H1 (cell line): ENCODE data around the gene ZIC1. TPM values are rescaled to one million over a fixed set of nuclear protein-coding genes. Genes with fewer than 3 reads are reported as not detected.
A peak's percentile ranks its signal among the peaks of the same experiment; 100 is the strongest.

Experiments
- CTCF ChIA-PET: fragments of 300-600 bp; sonication (Branson Sonifier 250); formaldehyde crosslinking; loops from one replicate; lab custom pipeline; 2021; ENCODE audit not compliant: partially characterized antibody; lab: Charles Lee
- POLR2A ChIA-PET: fragments of 300-600 bp; sonication (Branson Sonifier 250); formaldehyde crosslinking; loops from one replicate; lab custom pipeline; 2021; ENCODE audit warnings: inconsistent platforms; ENCODE audit not compliant: partially characterized antibody; lab: Charles Lee
- DNase-seq, 2 experiments: peaks; one replicate each; pipeline versions ENCODE4 v3.0.0 to v3.0.0-alpha.2; 2010 to 2022; ENCODE audit warnings: low spot score in 2 of 2, low read depth in 1 of 2, mixed read lengths in 1 of 2
- FAIRE-seq: peaks from 2 replicates; lab custom pipeline; 2011; peaks lifted over from hg19 to GRCh38; lab: Jason Lieb, UNC
- H2AFZ ChIP-seq: 2 replicates; pipeline ENCODE4 v1.8.1; 2012; ENCODE audit warnings: low read length, inconsistent platforms
- H2AK5ac ChIP-seq: 2 replicates; pipeline ENCODE4 v1.6.1; 2013; ENCODE audit warnings: low read depth, low read length
- H2BK120ac ChIP-seq: replicated peaks from 2 replicates; pipeline ENCODE3; 2013; ENCODE audit warnings: low read depth, low read length, inconsistent platforms
- H2BK12ac ChIP-seq: 2 replicates; pipeline ENCODE4 v1.6.1; 2013; ENCODE audit warnings: low read depth, low read length
- H2BK15ac ChIP-seq: 2 replicates; pipeline ENCODE4 v1.6.1; 2013; ENCODE audit warnings: low read length
- H2BK20ac ChIP-seq: 2 replicates; pipeline ENCODE4 v1.6.1; 2013; ENCODE audit warnings: low read length
- H2BK5ac ChIP-seq: 2 replicates; pipeline ENCODE4 v1.6.1; 2013; ENCODE audit warnings: low read depth, low read length
- H3K14ac ChIP-seq: 2 replicates; pipeline ENCODE4 v1.6.1; 2013; ENCODE audit warnings: inconsistent platforms; ENCODE audit not compliant: insufficient read length
- H3K18ac ChIP-seq: 2 replicates; pipeline ENCODE4 v1.6.1; 2013; ENCODE audit warnings: low read length; ENCODE audit errors: extremely low read depth
- H3K23ac ChIP-seq: 2 replicates; pipeline ENCODE4 v1.6.1; 2013; ENCODE audit warnings: inconsistent platforms; ENCODE audit not compliant: insufficient read length
- H3K23me2 ChIP-seq: 2 replicates; pipeline ENCODE4 v1.6.1; 2013; ENCODE audit warnings: low read depth, low read length
- H3K27ac ChIP-seq: 2 replicates; pipeline ENCODE4 v1.6.1; 2011; ENCODE audit warnings: low read depth, low read length, inconsistent platforms
- H3K27me3 ChIP-seq, 4 experiments: replicated peaks in 1 of 4; 1 replicate in 1 of 4; 2 replicates in 3 of 4; pipeline versions ENCODE4 v1.6.1 to v1.8.1; 2011 to 2013; ENCODE audit warnings: low read length in 3 of 4, mild to moderate bottlenecking in 3 of 4, inconsistent platforms in 2 of 4, mixed read lengths in 2 of 4, moderate library complexity in 1 of 4; ENCODE audit not compliant: control insufficient read depth in 3 of 4, insufficient read depth in 3 of 4; ENCODE audit errors: extremely low read depth in 1 of 4
- H3K36me3 ChIP-seq, 4 experiments: 2 replicates each; pipeline versions ENCODE4 v1.6.1 to v1.8.1; 2011 to 2013; ENCODE audit warnings: mild to moderate bottlenecking in 4 of 4, low read length in 3 of 4, moderate library complexity in 2 of 4, control low read depth in 1 of 4, inconsistent platforms in 1 of 4; ENCODE audit not compliant: insufficient read depth in 4 of 4, control insufficient read depth in 2 of 4
- H3K4ac ChIP-seq: replicated peaks from 2 replicates; pipeline ENCODE3; 2013; ENCODE audit warnings: low read length, low read depth, mixed read lengths, inconsistent platforms; ENCODE audit not compliant: insufficient read length
- H3K4me1 ChIP-seq, 4 experiments: replicated peaks in 1 of 4; 1 replicate in 1 of 4; 2 replicates in 3 of 4; pipeline versions ENCODE4 v1.6.1 to v1.8.1; 2011 to 2013; ENCODE audit warnings: low read length in 3 of 4, inconsistent platforms in 2 of 4, mixed read lengths in 1 of 4; ENCODE audit not compliant: insufficient read depth in 4 of 4, control insufficient read depth in 3 of 4
- H3K4me2 ChIP-seq, 2 experiments: 2 replicates each; pipeline versions ENCODE4 v1.6.1 to v1.8.1; 2011 to 2013; ENCODE audit warnings: low read depth in 2 of 2, low read length in 2 of 2, control low read depth in 1 of 2, inconsistent platforms in 1 of 2, mild to moderate bottlenecking in 1 of 2; ENCODE audit not compliant: insufficient read depth in 1 of 2
- H3K4me3 ChIP-seq, 4 experiments: fragments of 200-600, 300-600 bp in 1 of 4; sonication (generic), shearing (Covaris generic), sonication (Bioruptor Twin) in 1 of 4; 2 replicates each; pipeline versions ENCODE4 v1.5.1 to v1.8.1; 2011 to 2016; ENCODE audit warnings: low read length in 4 of 4, low read depth in 3 of 4, control low read depth in 2 of 4, inconsistent platforms in 2 of 4, mild to moderate bottlenecking in 2 of 4, mixed read lengths in 1 of 4, moderate library complexity in 1 of 4; ENCODE audit not compliant: insufficient read depth in 2 of 4; ENCODE audit errors: extremely low read depth in 1 of 4
- H3K56ac ChIP-seq: replicated peaks from 2 replicates; pipeline ENCODE3; 2013; ENCODE audit warnings: low read depth, mild to moderate bottlenecking, mixed read lengths, low read length, inconsistent platforms; ENCODE audit not compliant: insufficient read length
- H3K79me1 ChIP-seq: 2 replicates; pipeline ENCODE4 v1.6.1; 2013; ENCODE audit warnings: low read depth, low read length, control low read depth
- H3K79me2 ChIP-seq, 2 experiments: 2 replicates each; pipeline versions ENCODE4 v1.6.1 to v1.8.1; 2012 to 2013; ENCODE audit warnings: low read length in 2 of 2, mild to moderate bottlenecking in 2 of 2, inconsistent platforms in 1 of 2; ENCODE audit not compliant: insufficient read depth in 2 of 2, control insufficient read depth in 1 of 2
- H3K9ac ChIP-seq, 4 experiments: replicated peaks in 1 of 4; 1 replicate in 1 of 4; 2 replicates in 3 of 4; pipeline versions ENCODE4 v1.6.1 to v1.8.1; 2011 to 2013; ENCODE audit warnings: low read depth in 3 of 4, low read length in 3 of 4, control low read depth in 2 of 4, mild to moderate bottlenecking in 2 of 4, moderate library complexity in 2 of 4, inconsistent platforms in 1 of 4; ENCODE audit errors: extremely low read depth in 1 of 4
- H3K9me3 ChIP-seq, 2 experiments: 2 replicates each; pipeline versions ENCODE4 v1.6.1 to v1.8.1; 2012 to 2013; ENCODE audit warnings: mild to moderate bottlenecking in 2 of 2, moderate library complexity in 2 of 2, control low read depth in 1 of 2, inconsistent platforms in 1 of 2, low read depth in 1 of 2, low read length in 1 of 2, mixed read lengths in 1 of 2; ENCODE audit not compliant: insufficient read depth in 2 of 2
- H4K20me1 ChIP-seq, 2 experiments: replicated peaks in 1 of 2; 2 replicates each; pipeline versions ENCODE3 to v1.8.1; 2011 to 2013; ENCODE audit warnings: inconsistent platforms in 2 of 2, low read length in 2 of 2, mild to moderate bottlenecking in 1 of 2; ENCODE audit not compliant: insufficient read depth in 2 of 2, control insufficient read depth in 1 of 2
- H4K5ac ChIP-seq: 2 replicates; pipeline ENCODE4 v1.6.1; 2013; ENCODE audit warnings: low read length, low read depth, mixed read lengths, inconsistent platforms; ENCODE audit not compliant: insufficient read length
- H4K8ac ChIP-seq: 2 replicates; pipeline ENCODE4 v1.8.0; 2013; ENCODE audit warnings: mild to moderate bottlenecking, moderate library complexity, low read length, inconsistent platforms; ENCODE audit not compliant: insufficient read depth; ENCODE audit errors: extremely low read depth
- H4K91ac ChIP-seq: replicated peaks from 2 replicates; pipeline ENCODE3; 2013; ENCODE audit warnings: low read length, mixed read lengths, inconsistent platforms; ENCODE audit not compliant: insufficient read length
- CTBP2 ChIP-seq: IDR thresholded peaks from 2 replicates; pipeline ENCODE4 v1.7.0; 2011; ENCODE audit warnings: borderline replicate concordance, mild to moderate bottlenecking, moderate library complexity, mixed read lengths, low read length; ENCODE audit not compliant: insufficient read depth, insufficient read length
- EP300 ChIP-seq, 2 experiments: IDR thresholded peaks; 1 replicate in 1 of 2; 2 replicates in 1 of 2; pipeline ENCODE4 v1.6.1; 2011 to 2012; ENCODE audit warnings: low read depth in 2 of 2, low read length in 2 of 2, mild to moderate bottlenecking in 2 of 2, borderline replicate concordance in 1 of 2, inconsistent platforms in 1 of 2, moderate library complexity in 1 of 2
- EZH2 ChIP-seq: fragments of 200-600 bp; sonication (generic); IDR thresholded peaks from 2 replicates; pipeline ENCODE4 v1.7.1; 2012; ENCODE audit warnings: low read depth, mild to moderate bottlenecking, moderate library complexity, low read length, inconsistent platforms; ENCODE audit not compliant: severe bottlenecking
- NANOG ChIP-seq: IDR thresholded peaks from 2 replicates; pipeline ENCODE4 v1.6.1; 2011; ENCODE audit warnings: low read length, low read depth, mild to moderate bottlenecking, inconsistent platforms; ENCODE audit not compliant: insufficient read depth, poor library complexity, severe bottlenecking
- RNF2 ChIP-seq: fragments of 200-900, 300-1000 bp; sonication (generic); IDR thresholded peaks from 2 replicates; pipeline ENCODE4 v1.7.1; 2016; ENCODE audit warnings: borderline replicate concordance, low read depth, mild to moderate bottlenecking, antibody characterized with exemption, low read length; ENCODE audit not compliant: poor library complexity, severe bottlenecking; ENCODE audit errors: missing control alignments
- SUZ12 ChIP-seq: fragments of 200-600 bp; sonication (generic); IDR thresholded peaks from 2 replicates; pipeline ENCODE4 v1.6.1; 2012; ENCODE audit warnings: mild to moderate bottlenecking, inconsistent platforms, low read length, moderate library complexity, mixed read lengths
- WGBS, 2 experiments: shearing (Covaris generic) in 1 of 2; methylation state at CpG; one replicate each; pipeline versions ENCODE4 v1.1.6 to v1.1.7; 2013 to 2015; ENCODE audit warnings: low lambda C conversion rate in 2 of 2, mixed read lengths in 2 of 2, inconsistent platforms in 1 of 2, low coverage in 1 of 2, missing lambda C conversion rate in 1 of 2; ENCODE audit not compliant: insufficient replicate concordance in 2 of 2, insufficient coverage in 1 of 2, insufficient read length in 1 of 2; ENCODE audit errors: extremely low coverage in 1 of 2, missing lambda C conversion rate in 1 of 2; 5-methylcytosine and 5-hydroxymethylcytosine counted together
- polyA plus RNA-seq, 7 experiments: library from polyadenylated mRNA; depleted of rRNA in 3 of 7; stranded (reverse) in 5 of 7; unstranded in 2 of 7; fragments of >200 nt in 5 of 7; fragments of 200-250 nt in 2 of 7; gene quantifications; 1 replicate in 5 of 7; 2 replicates in 1 of 7; 4 replicates in 1 of 7; pipeline versions ENCODE4 v1.2.1 to v1.2.3, GENCODE V29; 2011 to 2013; ENCODE audit warnings: missing spikeins in 2 of 7, mixed read lengths in 2 of 7
- total RNA-seq: library from RNA; stranded (reverse); fragmentation: NEBNext Ultra II Directional; extraction: Animal tissue kit (Norgen Biotek cat#: 25700); gene quantifications from 2 replicates; pipeline ENCODE4 v1.2.1, GENCODE V29; 2021

Gene ZIC1
- total and polyA plus RNA-seq, 2 of the 8 experiments (the other 6 are each of a cell fraction or from before 2014, with no cell fraction given), result 0.80 to 2.2 TPM

DNA sequence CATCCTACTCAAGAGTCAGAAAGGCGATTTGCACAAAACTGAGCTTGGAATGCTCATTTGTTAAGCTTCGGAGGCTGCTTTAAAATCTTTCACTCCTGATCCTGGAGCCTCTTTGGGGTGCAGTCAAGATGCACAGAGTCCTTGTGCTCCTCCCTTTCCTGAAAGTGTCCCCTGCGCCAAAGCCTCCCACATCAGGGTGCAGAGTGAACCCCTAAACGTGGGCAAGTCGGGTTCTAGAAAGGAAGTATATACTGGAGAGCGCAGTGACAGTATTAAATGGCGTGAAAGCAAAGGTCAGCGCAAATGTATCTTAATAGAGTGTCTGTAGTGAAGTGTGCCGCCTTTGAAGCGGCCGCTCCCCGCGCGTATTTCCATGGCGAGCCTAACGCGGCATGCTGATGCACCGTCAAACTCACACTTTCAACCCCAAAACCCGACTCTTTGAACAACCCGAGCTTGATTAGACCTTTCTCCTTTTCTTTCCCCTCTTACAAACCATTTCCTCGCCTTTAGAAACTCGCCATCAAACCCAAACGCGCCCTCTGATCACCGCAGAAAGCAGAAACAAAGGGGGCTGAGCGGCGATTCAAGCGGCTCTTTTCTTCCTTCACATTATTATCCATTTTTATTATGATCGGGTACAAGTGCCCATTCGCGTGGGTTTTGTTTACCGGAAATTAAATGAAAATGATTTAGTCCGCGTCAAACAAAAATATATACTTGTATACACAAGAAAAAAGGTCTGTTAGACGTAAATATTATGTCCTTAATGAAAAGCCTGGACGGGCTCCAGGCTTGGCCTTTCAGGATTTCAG, 21.1 kb upstream of the ZIC1 start:
- Histone ChIP-seq H3K27me3 (peaks cover 75 to 96% (median 91%) of the 10 kb centered on the region in 4 experiments), H4K20me1 (peaks cover 0 to 7% of the 10 kb centered on the region in 2 experiments), H3K27ac (no peak overlapping the region), H4K91ac (no peak overlapping the region), H3K4ac (no peak overlapping the region), H3K79me2 (no peaks in the 10 kb centered on the region), H3K23me2 (peaks cover 5% of the 10 kb centered on the region; the same call in 1 of the 2 replicates), H2BK15ac (peak overlapping the region; percentile 12; the same call in 1 of the 2 replicates), H2BK120ac (no peak overlapping the region), H2BK5ac (no peak overlapping the region), H2BK12ac (peak overlapping the region; percentile 45; the same call in 1 of the 2 replicates), H3K56ac (no peak overlapping the region), H2BK20ac (peak overlapping the region; percentile 36; the same call in 1 of the 2 replicates), H3K36me3 (peaks cover 0 to 4% (median 0%) of the 10 kb centered on the region in 4 experiments; a peak in 2 of 8 replicates), H3K23ac (no peak overlapping the region), H3K4me2 (peak overlapping the region; percentile 30 to 95), H2AFZ (no peak overlapping the region), H4K5ac (no peak overlapping the region), H3K14ac (no peak overlapping the region), H3K9ac (no peak overlapping the region), H3K4me3 (peak overlapping the region in 2 of 4 experiments; percentile 23 to 36; a peak in 3 of 8 replicates), H2AK5ac (no peak overlapping the region), H3K4me1 (peaks cover 9 to 36% (median 23%) of the 10 kb centered on the region in 4 experiments), H4K8ac (no peak overlapping the region; the same call in 1 of the 2 replicates), H3K79me1 (no peaks in the 10 kb centered on the region), H3K9me3 (peaks cover 0 to 4% of the 10 kb centered on the region in 2 experiments; a peak in 1 of 4 replicates), H3K18ac (peak overlapping the region; percentile 7; the same call in 1 of the 2 replicates)
- peak; percentile 98 for TF ChIP-seq SUZ12
- TF ChIP-seq EZH2, result peak; percentile 88
- TF ChIP-seq CTBP2, result peak; percentile 26
- no peak for TF ChIP-seq EP300 (IDR thresholded peaks at IDR 0.05; ENCODE audit: borderline replicate concordance in 1 of 2, low read depth in 2 of 2, low read length in 2 of 2)
- TF ChIP-seq NANOG, result peak; percentile 47
- TF ChIP-seq RNF2, result peak; percentile 69
- POLR2A ChIA-PET, result interaction anchor here (0.6 to 1.5 kb wide), 3 partner anchors 8 to 35 kb away, joined by 3 to 5 read pairs (median 4); no protein-coding TSS in a partner anchor
- WGBS, 2 experiments, result 3% methylated on average over 36 of the region's 36 CpGs; no CpG with 5 or more reads in 1 of the 2 experiments
- CTCF ChIA-PET, result interaction anchor here (0.8 to 27.3 kb wide), 10 partner anchors 11 to 688 kb away, joined by 3 to 485 read pairs (median 6); no protein-coding TSS in a partner anchor
- FAIRE-seq, result no peak
- DNase-seq, result no peak
